Bronchial epithelial cell (primary cell): ENCODE measurements around the gene QSOX2. TPM values are rescaled to one million over a fixed set of nuclear protein-coding genes. Genes with fewer than 3 reads are reported as not detected.

Experiments used
- DNase-seq: peaks from one replicate; pipeline ENCODE4 v3.0.0-alpha.2; 2010; ENCODE audit warnings: low read depth
- FAIRE-seq: peaks from 2 replicates; lab custom pipeline; 2011; peaks lifted over from hg19 to GRCh38; lab: Jason Lieb, UNC
- H3K27me3 ChIP-seq: 2 replicates; pipeline ENCODE4 v1.5.1; 2011; ENCODE audit warnings: low read length; ENCODE audit not compliant: control insufficient read depth, insufficient read depth
- H3K36me3 ChIP-seq: 2 replicates; pipeline ENCODE4 v1.5.1; 2011; ENCODE audit warnings: low read length; ENCODE audit not compliant: control insufficient read depth, insufficient read depth
- H3K4me3 ChIP-seq: 2 replicates; pipeline ENCODE4 v1.5.1; 2011; ENCODE audit warnings: mild to moderate bottlenecking, low read depth, low read length, control low read depth
- total RNA-seq: library from RNA; depleted of rRNA; stranded (reverse); fragments of >200 nt; gene quantifications from 2 replicates; pipeline ENCODE4 v1.2.1, GENCODE V29; 2014
- TF ChIP-seq, protein P1 (sequence below): IDR thresholded peaks from 2 replicates; pipeline ENCODE4 v1.5.1; 2011; ENCODE audit warnings: mild to moderate bottlenecking, moderate library complexity, low read length, control low read depth, inconsistent platforms; ENCODE audit not compliant: insufficient read depth, severe bottlenecking

The QSOX2 gene
- total RNA-seq, 1 donor from 2014 or later: 12.1 TPM

DNA sequence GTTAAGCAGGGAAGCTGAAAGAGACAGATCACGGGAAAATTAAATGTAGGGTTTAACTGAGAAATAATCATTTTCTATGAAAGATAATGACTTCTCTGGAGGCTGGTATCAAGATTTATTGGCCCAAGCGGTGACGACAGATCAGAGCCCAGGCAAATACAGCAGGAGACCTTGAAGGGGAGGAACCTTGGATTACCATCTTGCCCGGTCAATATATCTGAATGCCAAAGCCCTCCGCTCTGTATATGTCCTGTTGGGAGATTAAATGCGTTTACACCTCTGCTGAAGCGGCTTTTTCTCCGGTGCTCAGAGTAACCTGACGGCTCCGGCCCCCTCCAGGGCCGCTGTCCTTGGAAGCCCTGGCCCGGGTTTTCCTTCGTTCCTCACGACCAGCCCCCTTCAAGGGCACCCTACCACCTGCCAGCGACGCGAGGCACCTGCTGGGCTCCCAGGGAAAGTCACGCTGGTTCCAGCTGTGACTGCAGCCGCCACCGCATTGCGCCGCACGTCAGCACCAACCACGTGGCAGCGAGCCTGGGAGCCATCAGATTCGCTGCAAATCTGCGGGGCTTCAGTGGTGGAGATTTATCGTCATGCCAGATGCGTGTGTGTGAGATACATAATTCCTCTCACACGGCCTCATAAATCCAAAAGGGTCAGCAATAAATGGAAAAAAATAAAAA lies 4.4 kb upstream of the QSOX2 start:
- FAIRE-seq (no peak), DNase-seq (no peak)
- TF ChIP-seq, protein P1, sequence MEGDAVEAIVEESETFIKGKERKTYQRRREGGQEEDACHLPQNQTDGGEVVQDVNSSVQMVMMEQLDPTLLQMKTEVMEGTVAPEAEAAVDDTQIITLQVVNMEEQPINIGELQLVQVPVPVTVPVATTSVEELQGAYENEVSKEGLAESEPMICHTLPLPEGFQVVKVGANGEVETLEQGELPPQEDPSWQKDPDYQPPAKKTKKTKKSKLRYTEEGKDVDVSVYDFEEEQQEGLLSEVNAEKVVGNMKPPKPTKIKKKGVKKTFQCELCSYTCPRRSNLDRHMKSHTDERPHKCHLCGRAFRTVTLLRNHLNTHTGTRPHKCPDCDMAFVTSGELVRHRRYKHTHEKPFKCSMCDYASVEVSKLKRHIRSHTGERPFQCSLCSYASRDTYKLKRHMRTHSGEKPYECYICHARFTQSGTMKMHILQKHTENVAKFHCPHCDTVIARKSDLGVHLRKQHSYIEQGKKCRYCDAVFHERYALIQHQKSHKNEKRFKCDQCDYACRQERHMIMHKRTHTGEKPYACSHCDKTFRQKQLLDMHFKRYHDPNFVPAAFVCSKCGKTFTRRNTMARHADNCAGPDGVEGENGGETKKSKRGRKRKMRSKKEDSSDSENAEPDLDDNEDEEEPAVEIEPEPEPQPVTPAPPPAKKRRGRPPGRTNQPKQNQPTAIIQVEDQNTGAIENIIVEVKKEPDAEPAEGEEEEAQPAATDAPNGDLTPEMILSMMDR: no peak
- H3K4me3 ChIP-seq: no peak overlapping the region
- H3K36me3 ChIP-seq: no peaks in the 10 kb centered on the region
- H3K27me3 ChIP-seq: peaks cover 10% of the 10 kb centered on the region

DNA sequence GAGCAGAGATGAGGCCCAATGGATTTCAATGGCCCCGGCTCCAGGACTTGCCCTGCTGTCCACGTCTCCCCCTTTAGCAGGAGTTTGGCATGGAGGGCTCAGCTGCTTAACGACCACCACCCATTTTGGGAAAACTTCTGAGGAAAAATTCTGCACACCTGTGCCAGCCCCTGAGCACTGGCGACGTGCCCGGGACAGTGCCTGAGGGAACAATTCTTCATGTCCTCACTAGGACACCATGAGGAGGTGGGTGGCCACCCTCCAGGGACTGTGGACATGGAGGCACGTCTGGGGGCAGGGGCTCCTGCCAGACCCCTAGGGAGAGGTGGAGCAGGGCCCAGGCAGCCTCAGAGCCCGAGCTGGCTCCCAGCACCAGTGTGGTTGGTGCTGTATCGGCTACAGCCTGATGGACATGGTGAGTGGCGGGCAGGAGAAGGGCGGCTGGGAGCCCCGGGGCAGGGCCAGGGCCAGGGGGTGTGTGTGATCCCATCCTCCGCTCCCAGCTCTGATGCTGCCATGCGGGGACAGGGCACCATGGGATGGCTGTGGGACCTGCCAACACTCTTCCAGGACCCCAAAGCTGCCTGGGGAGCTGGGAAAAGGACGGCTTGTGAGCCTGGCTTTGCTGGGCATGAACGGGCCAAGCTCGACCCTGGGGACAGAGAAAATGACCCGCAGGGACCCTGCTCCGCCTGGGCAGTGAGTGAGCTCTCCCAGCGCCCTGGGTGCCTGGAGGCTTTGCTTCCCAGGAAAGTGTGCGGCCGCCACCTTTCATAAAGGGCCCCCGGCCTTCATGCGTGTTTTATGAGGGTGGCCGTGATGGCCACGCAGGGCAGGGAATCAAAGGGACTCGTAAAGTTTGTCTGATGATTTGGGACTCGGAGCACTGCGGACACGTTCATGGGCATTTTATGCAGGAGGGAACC lies 3.6 kb upstream of the QSOX2 start:
- Histone ChIP-seq H3K4me3 (no peak overlapping the region), H3K36me3 (no peaks in the 10 kb centered on the region), H3K27me3 (peaks cover 9% of the 10 kb centered on the region)
- TF ChIP-seq, protein P1: no peak
- FAIRE-seq: no peak
- DNase-seq: no peak

DNA sequence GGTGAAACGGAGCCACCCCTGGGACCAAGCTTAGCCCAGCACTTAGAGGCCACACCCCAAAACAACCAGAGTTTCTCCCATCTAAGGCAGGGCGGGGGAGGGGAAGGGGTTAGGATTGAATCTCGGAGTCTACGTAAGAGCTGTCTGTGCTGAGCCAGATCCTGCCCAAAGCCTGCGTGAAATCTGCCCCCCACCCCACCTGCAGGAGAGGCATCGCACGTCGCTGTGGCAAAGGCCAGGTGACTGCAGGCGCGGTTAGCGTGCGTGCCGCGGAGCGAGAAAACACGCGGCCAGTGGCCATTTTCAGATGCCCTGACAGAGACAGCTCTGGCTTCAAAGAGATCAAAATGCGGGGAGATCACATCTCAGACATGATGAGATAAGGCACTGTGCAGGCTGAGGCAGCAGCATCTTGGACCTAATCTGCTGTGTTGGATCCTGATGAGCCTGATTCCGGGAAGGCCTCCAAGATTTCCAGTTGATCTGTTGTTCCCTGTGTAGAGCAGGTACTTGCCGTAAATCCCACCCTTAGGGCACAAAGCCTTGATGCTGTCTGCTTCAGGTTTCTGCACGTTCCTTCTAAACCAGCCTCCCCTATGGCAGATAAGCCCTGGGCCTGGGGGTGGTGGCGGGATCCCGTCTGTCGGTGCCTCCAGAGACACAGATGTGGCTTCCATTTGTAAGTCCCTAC lies 2.5 kb upstream of the QSOX2 start:
- no peak for DNase-seq
- FAIRE-seq: no peak
- H3K36me3 ChIP-seq: no peaks in the 10 kb centered on the region
- H3K4me3 ChIP-seq: no peak overlapping the region
- H3K27me3 ChIP-seq: peaks cover 9% of the 10 kb centered on the region
- TF ChIP-seq, protein P1: no peak

DNA sequence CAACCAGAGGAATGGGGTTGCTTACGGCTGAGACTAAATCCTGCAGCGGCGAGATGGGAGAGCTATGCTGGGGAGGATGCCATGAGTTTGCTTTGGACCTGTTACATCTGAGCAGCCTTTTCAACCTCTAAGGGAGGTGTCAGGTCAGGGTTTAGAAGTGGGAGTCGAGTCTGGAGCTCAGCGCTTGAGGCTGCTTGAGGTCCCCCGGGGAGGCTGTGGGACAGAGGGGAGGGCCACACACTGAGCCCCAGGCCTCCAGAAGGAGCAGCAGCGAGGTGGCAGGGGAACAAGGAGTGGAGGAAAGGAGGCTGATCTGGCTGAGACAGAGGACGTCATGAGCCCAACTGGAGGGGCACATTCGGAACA lies 1.9 kb upstream of the QSOX2 start:
- DNase-seq (no peak), FAIRE-seq (no peak)
- H3K4me3 ChIP-seq: no peak overlapping the region
- peaks cover 9% of the 10 kb centered on the region for H3K27me3 ChIP-seq
- TF ChIP-seq, protein P1: no peak
- H3K36me3 ChIP-seq: no peaks in the 10 kb centered on the region

DNA sequence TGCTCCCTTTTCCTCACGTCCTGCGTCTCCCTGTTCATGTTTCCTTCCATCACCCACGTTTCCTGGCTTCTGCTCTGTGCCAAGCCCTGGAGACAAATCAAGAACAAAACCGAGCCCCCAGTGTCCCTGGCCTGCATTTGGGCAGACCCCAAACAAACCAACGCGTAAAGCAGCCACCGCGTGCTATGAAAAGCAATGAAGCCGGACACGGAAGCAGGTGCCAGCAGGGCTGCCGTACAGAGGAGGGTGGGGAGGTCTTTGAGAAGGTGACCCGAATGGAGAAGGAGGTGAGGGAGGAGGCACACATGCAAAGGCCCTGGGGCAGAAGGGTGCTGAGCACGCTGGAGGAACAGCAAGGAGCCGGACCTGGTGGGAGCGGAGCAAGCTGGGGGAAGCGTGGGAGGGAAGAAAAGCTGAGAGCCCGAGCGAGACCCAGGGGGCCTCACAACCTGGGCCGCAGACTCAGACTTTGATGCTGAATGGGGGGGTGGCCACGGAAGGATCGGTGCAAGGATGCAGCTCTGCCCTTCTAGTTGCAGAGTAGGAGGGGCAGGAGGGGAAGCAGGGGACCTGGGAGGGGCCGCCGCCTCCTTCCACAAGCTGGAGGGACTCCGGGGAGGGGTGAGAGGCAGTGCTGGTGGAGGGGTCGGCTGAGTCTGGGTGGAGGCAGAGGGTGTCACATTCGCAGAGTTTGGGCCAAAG lies 1.4 kb upstream of the QSOX2 start:
- TF ChIP-seq, protein P1: no peak
- Histone ChIP-seq H3K4me3 (no peak overlapping the region), H3K27me3 (peaks cover 9% of the 10 kb centered on the region), H3K36me3 (no peaks in the 10 kb centered on the region)
- FAIRE-seq: no peak
- no peak for DNase-seq
